22Rv1 (cell line): ENCODE data around the gene IL31.

Experiments
- H3K27ac ChIP-seq: fragments of 450-650 bp; 2 replicates; pipeline ENCODE4 v1.5.1; 2017
- ZFX ChIP-seq: fragments of 450-650 bp; IDR thresholded peaks from 2 replicates; pipeline ENCODE4 v1.6.1; 2017; ENCODE audit warnings: antibody characterized with exemption, borderline replicate concordance
- TF ChIP-seq, protein P1 (sequence below): fragments of 450-650 bp; IDR thresholded peaks from 2 replicates; pipeline ENCODE4 v1.5.1; 2017; ENCODE audit warnings: mild to moderate bottlenecking

The IL31 gene

DNA sequence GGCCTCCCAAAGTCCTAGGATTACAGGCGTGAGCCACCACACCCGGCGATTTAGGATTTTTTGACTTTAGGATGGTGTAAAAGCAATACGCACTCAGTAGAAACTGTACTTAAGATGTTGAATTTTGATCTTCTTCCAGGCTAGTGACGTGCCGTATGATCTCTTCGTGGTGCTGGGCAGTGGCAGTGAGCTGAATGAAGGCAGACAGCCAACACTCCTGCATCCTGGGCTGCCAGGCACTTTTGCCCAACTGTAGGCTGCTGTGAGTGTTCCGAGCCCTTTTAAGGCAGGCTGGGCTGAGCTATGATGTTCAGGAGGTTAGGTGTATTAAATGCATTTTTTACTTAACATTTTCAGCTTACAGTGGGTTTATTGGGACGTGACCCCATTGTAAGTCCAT, 21.3 kb downstream of the IL31 start:
- TF ChIP-seq ZFX, result no peak
- TF ChIP-seq, protein P1, sequence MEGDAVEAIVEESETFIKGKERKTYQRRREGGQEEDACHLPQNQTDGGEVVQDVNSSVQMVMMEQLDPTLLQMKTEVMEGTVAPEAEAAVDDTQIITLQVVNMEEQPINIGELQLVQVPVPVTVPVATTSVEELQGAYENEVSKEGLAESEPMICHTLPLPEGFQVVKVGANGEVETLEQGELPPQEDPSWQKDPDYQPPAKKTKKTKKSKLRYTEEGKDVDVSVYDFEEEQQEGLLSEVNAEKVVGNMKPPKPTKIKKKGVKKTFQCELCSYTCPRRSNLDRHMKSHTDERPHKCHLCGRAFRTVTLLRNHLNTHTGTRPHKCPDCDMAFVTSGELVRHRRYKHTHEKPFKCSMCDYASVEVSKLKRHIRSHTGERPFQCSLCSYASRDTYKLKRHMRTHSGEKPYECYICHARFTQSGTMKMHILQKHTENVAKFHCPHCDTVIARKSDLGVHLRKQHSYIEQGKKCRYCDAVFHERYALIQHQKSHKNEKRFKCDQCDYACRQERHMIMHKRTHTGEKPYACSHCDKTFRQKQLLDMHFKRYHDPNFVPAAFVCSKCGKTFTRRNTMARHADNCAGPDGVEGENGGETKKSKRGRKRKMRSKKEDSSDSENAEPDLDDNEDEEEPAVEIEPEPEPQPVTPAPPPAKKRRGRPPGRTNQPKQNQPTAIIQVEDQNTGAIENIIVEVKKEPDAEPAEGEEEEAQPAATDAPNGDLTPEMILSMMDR, result no peak
- no peak overlapping the region for H3K27ac ChIP-seq

DNA sequence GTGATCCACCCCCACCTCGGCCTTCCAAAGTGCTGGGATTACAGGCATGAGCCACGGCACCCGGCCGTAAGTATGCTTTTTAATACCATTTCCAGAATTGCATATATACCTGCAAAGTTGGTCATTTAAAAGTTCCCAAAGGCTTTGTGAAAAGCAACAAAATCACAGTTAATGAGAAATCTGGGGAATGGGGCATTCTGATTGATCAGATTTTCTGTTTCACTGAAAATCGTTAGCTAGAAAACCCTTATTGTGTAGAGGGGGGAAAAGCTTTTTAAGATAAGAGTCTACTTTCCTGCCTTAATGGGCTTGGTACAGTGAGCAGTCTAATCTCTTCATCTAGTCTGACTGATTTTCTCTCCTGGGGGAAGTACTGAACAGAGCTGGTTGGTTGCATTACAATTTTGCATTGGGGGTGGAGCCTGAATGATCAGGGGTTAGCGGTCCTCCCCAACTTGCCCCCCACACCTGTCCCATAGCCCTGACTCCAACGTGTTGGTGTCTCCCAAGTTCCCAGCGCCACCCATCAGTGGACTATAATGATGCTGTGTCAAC, 23.8 kb downstream of the IL31 start:
- TF ChIP-seq ZFX, result no peak
- TF ChIP-seq, protein P1, result no peak
- H3K27ac ChIP-seq, result no peak overlapping the region

DNA sequence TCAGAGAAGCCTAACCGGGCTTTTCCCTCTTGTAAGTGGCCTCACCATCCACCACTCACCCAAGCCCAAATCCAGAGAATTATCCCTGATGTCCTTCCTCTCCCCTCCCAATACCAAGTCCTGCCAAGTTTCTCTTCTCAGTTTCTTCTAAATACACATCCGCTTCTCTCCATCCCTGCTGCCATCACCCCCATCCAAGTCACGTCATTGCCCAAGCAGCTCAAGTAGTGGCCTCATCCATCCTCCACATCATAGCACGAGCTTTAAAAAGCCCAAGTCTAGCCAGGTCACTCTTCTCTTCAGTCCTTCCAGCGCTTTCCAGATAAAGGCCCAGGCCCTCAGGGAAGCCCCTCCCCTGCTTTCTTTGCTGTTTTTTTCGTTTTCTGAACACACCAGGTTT, 25.4 kb downstream of the IL31 start:
- no peak overlapping the region for H3K27ac ChIP-seq
- TF ChIP-seq, protein P1, result no peak
- TF ChIP-seq ZFX, result no peak

DNA sequence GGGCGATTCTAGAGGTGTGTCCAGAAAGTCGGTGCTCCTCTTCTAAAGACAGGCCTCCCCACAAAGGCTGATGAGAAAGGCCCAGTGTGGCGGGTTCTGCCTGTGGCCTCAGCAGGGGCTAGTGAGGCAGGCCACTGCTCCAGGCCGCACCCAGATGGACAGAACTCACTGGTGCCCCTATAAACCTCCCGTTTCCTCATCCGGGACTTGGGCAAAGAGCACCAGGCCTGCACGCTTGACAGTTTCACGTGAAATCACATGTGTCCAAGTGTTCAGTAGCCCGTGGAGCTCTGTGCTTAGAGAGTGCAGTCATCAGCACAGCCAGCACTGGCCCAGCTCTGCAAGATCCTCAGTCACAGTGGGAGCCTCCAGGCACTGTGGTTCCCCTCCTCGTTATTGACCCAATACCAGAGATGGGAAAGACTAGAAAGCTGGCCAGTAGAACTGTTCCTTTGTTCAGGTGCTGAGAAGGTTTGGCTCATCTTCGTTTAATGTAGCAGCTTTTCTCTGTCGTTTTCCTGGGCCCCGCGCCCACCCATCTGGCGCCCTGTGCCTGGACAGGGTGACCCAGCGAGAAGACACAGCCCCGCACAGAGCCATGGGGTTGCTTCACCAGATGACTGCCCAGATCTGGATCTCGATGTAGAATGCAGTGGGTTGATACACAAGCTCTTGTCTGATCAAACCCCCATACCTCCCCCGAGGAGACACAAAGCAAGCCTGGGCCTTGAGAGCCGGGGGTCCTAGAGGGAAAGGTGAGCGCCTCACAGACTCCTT, 26.3 kb downstream of the IL31 start:
- H3K27ac ChIP-seq, result no peak overlapping the region
- TF ChIP-seq, protein P1, result no peak
- no peak for TF ChIP-seq ZFX

DNA sequence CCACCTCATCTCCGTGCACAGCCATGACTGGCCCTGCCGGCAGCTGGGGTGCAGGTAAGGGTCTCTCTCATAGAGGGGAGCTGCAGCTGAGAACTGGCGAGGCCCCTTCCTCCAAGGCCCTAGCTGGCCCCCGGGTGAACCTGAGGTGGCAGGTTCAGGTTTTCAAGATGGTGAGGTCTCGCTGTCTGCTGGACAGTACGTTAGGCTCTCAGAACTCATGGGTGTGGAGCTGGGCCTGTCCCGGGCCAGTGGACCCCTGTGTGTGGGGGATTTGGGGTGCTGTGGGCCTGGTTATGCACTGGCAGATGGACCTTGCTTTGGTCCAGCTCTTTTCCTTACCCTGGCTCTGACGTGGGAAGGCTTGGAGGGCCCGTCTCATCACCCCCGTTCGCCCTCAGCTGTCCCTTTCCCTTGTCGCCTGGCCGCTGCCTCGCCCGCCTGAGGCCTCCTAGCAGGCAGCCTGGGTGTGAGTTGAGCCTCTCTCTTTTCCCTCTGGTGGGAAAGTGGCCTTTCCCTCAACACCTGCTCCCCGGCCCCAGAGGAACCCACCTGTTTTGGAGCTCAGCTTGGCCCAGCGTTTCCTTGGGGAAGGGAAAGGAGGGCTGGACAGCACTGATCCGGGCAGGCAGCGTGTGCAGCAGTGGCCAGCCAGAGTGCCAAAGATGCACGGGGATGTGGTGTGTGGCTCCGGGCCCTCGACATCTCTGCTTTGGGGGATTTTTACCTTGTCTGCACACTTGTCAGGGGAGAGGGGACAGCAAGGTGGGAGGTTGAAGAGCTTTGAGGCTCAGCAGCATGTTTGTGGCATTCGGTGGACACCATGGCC, 28.3 kb downstream of the IL31 start:
- TF ChIP-seq, protein P1, result no peak
- TF ChIP-seq ZFX, result no peak
- no peak overlapping the region for H3K27ac ChIP-seq

DNA sequence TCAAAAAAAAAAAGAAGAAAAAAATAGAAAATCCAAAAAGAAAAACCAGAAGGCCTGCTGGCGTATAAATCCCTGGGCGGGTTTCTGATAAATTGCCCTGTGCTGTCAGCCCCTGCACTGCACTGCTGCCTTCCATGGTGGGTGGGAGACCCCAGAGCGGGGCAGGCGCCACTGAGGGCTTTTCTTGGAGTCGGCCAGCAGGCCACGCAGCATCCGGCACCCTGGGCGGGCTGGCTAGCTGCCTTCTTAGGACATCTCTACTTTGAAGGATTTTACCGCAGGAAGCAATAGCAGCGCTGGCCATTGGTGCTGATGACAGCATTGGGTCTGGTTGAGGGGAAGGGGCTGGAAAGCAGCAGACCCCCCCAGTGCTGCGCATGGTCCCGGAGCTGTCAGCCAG, 29.1 kb downstream of the IL31 start:
- H3K27ac ChIP-seq, result no peak overlapping the region
- TF ChIP-seq ZFX, result no peak
- TF ChIP-seq, protein P1, result no peak
